Esophagus squamous epithelium (tissue), 4 donors: ENCODE results near the gene SMAD3.

Experiments
- POLR2A ChIP-seq, 4 donors: fragments of 450-650 bp; IDR thresholded peaks; one replicate each; pipeline ENCODE4 v1.6.1; 2017; ENCODE audit warnings: antibody characterized with exemption in 4 of 4, mild to moderate bottlenecking in 4 of 4, moderate library complexity in 3 of 4
- TF ChIP-seq, protein P1 (sequence below), 6 experiments: fragments of 450-650 bp in 4 of 6; fragments of 200-600 bp in 2 of 6; sonication (generic) in 2 of 6; IDR thresholded peaks; one replicate each; pipeline ENCODE4 v1.5.1; 2016 to 2019; ENCODE audit warnings: antibody characterized with exemption in 6 of 6, mild to moderate bottlenecking in 4 of 6, moderate library complexity in 4 of 6

DNA sequence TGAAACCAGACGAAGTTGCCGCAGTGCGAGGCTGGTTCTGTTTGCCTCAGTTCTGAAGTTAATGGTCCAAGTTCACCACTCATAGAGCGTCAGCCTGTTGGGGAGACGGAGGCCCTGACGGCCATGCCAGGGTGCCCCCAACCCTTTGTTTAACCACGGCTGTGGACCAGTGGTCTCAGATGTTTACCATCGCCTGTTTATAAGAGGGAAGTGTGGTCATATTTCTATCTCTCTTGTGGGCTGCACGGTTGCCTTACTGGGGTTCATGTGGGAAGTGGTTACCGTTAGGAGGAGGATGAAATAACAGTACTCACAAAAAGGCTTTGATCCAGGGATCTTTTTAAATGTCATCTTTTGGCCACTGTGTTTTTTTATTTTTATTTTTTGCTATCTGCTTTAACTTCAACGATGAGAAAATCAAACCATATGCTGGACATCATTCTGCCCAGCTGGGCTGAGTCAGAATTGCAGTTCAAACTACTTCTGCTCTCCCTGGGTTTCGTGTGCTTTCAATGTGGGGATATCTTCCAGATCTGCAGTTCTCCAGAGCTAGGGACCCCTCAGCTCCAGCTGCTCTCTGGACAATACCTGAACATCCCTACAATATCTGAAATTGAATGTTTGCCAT, 17.8 kb downstream of the SMAD3 start:
- TF ChIP-seq POLR2A (IDR thresholded peaks at IDR 0.05), result no peak
- TF ChIP-seq, protein P1, sequence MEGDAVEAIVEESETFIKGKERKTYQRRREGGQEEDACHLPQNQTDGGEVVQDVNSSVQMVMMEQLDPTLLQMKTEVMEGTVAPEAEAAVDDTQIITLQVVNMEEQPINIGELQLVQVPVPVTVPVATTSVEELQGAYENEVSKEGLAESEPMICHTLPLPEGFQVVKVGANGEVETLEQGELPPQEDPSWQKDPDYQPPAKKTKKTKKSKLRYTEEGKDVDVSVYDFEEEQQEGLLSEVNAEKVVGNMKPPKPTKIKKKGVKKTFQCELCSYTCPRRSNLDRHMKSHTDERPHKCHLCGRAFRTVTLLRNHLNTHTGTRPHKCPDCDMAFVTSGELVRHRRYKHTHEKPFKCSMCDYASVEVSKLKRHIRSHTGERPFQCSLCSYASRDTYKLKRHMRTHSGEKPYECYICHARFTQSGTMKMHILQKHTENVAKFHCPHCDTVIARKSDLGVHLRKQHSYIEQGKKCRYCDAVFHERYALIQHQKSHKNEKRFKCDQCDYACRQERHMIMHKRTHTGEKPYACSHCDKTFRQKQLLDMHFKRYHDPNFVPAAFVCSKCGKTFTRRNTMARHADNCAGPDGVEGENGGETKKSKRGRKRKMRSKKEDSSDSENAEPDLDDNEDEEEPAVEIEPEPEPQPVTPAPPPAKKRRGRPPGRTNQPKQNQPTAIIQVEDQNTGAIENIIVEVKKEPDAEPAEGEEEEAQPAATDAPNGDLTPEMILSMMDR (IDR thresholded peaks at IDR 0.05), result no peak
